HG03565 (cell line): Measurements from ENCODE around the gene C2orf42.
"Not testable (repeated sequence)": the region's sequence is repeated elsewhere in the genome, so short reads cannot be mapped to it uniquely, and the experiment has no call there.

Source experiments
- ATAC-seq: cut with Tn5 transposase; IDR thresholded peaks from one replicate; pipeline ENCODE4 v1.9.1; 2021; ENCODE audit warnings: mild to moderate bottlenecking, moderate library complexity; ENCODE audit not compliant: unreplicated experiment

C2orf42 gene

GRCh38 chr2:70190418-70191243, at the start of gene C2orf42:
TSS of gene C2orf42 (minus strand) at chr2:70191019. CDS start at chr2:70181985, 9,034 bp downstream.
- peak; percentile 74 for ATAC-seq

- ATAC-seq: no peak
These were observed 49.8 kb upstream of the C2orf42 start for GRCh38 chr2:70240599-70240998.

GRCh38 chr2:70233926-70234325, 43.1 kb upstream of the C2orf42 start:
- no peak for ATAC-seq

GRCh38 chr2:70226781-70227180, 36.0 kb upstream of the C2orf42 start:
- ATAC-seq: no peak

GRCh38 chr2:70223305-70223704, 32.5 kb upstream of the C2orf42 start:
- not testable (repeated sequence) for ATAC-seq

- ATAC-seq: no peak
These were observed 24.2 kb upstream of the C2orf42 start for GRCh38 chr2:70214953-70215549.

- no peak for ATAC-seq
These were observed 23.5 kb upstream of the C2orf42 start for GRCh38 chr2:70214365-70214764.

- ATAC-seq: no peak
These were observed 21.6 kb upstream of the C2orf42 start for GRCh38 chr2:70212298-70212932.

GRCh38 chr2:70211595-70211994, 20.8 kb upstream of the C2orf42 start:
- no peak for ATAC-seq

- no peak for ATAC-seq
These were observed 13.6 kb upstream of the C2orf42 start for GRCh38 chr2:70204452-70204851.

- no peak for ATAC-seq
These were observed 12.3 kb upstream of the C2orf42 start for GRCh38 chr2:70203086-70203485.

- ATAC-seq: no peak
These were observed 11.5 kb upstream of the C2orf42 start for GRCh38 chr2:70202236-70202806.

- no peak for ATAC-seq
These were observed 11.0 kb upstream of the C2orf42 start for GRCh38 chr2:70201831-70202230.

GRCh38 chr2:70201225-70201768, 10.5 kb upstream of the C2orf42 start:
- no peak for ATAC-seq

- no peak for ATAC-seq
These were observed 8.6 kb upstream of the C2orf42 start for GRCh38 chr2:70199320-70199864.

GRCh38 chr2:70192516-70192915, 1.7 kb upstream of the C2orf42 start:
- no peak for ATAC-seq

GRCh38 chr2:70191244-70191735, 471 bp upstream of the C2orf42 start:
- no peak for ATAC-seq

- ATAC-seq: no peak
These were observed 2.4 kb downstream of the C2orf42 start for GRCh38 chr2:70188460-70188859.

GRCh38 chr2:70187170-70187569, 3.6 kb downstream of the C2orf42 start:
- not testable (repeated sequence) for ATAC-seq

GRCh38 chr2:70182689-70183088, 8.1 kb downstream of the C2orf42 start:
- ATAC-seq: no peak
